Activated B cell treated with CpG ODN at 0.5 μM for 24 hours (primary cell): ENCODE data around the gene BRINP1. TPM values are rescaled to one million over a fixed set of nuclear protein-coding genes. Genes with fewer than 3 reads are reported as not detected.

Source experiments
- ATAC-seq: fragments of 200-7000 bp; cut with Tn5 transposase; one replicate; pipeline ENCODE4 v1.10.0; 2021; ENCODE audit warnings: low read depth, mild to moderate bottlenecking, moderate library complexity
- CTCF ChIA-PET: fragments of 350-600 bp; sonication (Branson Sonifier 250); formaldehyde crosslinking; loops from one replicate; lab custom pipeline; 2021; ENCODE audit warnings: antibody characterized with exemption; lab: Charles Lee
- POLR2A ChIA-PET: fragments of 350-600 bp; sonication (Branson Sonifier 250); formaldehyde crosslinking; loops from one replicate; lab custom pipeline; 2021; ENCODE audit warnings: antibody characterized with exemption; lab: Charles Lee
- DNase-seq: peaks from one replicate; pipeline ENCODE4 v3.0.0; 2022
- H3K27ac Mint-ChIP-seq: one replicate; pipeline ENCODE4 v1.8.0; 2020; ENCODE audit warnings: mixed read lengths
- H3K27me3 Mint-ChIP-seq: one replicate; pipeline ENCODE4 v1.8.0; 2021; ENCODE audit warnings: mixed read lengths
- H3K36me3 Mint-ChIP-seq: one replicate; pipeline ENCODE4 v1.8.0; 2021; ENCODE audit warnings: low read depth, mixed read lengths
- H3K4me1 Mint-ChIP-seq: one replicate; pipeline ENCODE4 v1.8.0; 2021; ENCODE audit warnings: mixed read lengths
- H3K4me3 Mint-ChIP-seq: one replicate; pipeline ENCODE4 v1.8.0; 2020; ENCODE audit warnings: mild to moderate bottlenecking, mixed read lengths
- H3K9me3 Mint-ChIP-seq: one replicate; pipeline ENCODE4 v1.8.0; 2020; ENCODE audit warnings: mixed read lengths
- CTCF ChIP-seq: fragments of 200-600 bp; IDR thresholded peaks from one replicate; pipeline ENCODE4 v1.8.0; 2022; ENCODE audit warnings: antibody characterized with exemption, mild to moderate bottlenecking
- intact Hi-C: fragments of 100-400 bp; cut with micrococcal nuclease; formaldehyde crosslinking; loops from one replicate; pipeline ENCODE4 v1.15.1; 2024
- total RNA-seq: library from RNA; stranded (reverse); gene quantifications from 2 replicates; pipeline ENCODE4 v1.2.3, GENCODE V29; 2022

BRINP1 gene
- total RNA-seq, 1 donor from 2014 or later: not detected

GRCh38 chr9:119366909-119367682, 2.1 kb downstream of the BRINP1 start:
- POLR2A ChIA-PET: no interaction called here
- Mint-ChIP-seq H3K36me3 (no peaks in the 10 kb centered on the region), H3K27me3 (peaks cover 39% of the 10 kb centered on the region)

GRCh38 chr9:119365291-119366027, 3.8 kb downstream of the BRINP1 start:
- intact Hi-C loops: no loop called here

More at GRCh38 chr9:119366909-119367682, 2.1 kb downstream of the BRINP1 start:
- Mint-ChIP-seq H3K9me3 (peaks cover 6% of the 10 kb centered on the region), H3K27ac (no peak overlapping the region), H3K4me1 (peaks cover 4% of the 10 kb centered on the region), H3K4me3 (no peak overlapping the region)
- CTCF ChIA-PET: no interaction called here
- intact Hi-C loops: no loop called here
- ATAC-seq (no peak), DNase-seq (no peak)
- TF ChIP-seq CTCF: no peak

GRCh38 chr9:119360237-119360636, 9.0 kb downstream of the BRINP1 start:
- Mint-ChIP-seq H3K4me3 (no peak overlapping the region), H3K9me3 (no peaks in the 10 kb centered on the region), H3K36me3 (no peaks in the 10 kb centered on the region), H3K4me1 (no peaks in the 10 kb centered on the region), H3K27ac (no peak overlapping the region), H3K27me3 (no peaks in the 10 kb centered on the region)
- TF ChIP-seq CTCF: no peak
- intact Hi-C loops: no loop called here
- ChIA-PET CTCF (no interaction called here), POLR2A (no interaction called here)
- no peak for ATAC-seq
- no peak for DNase-seq

More at GRCh38 chr9:119365291-119366027, 3.8 kb downstream of the BRINP1 start:
- DNase-seq (no peak), ATAC-seq (no peak)
- no peak overlapping the region for H3K4me3 Mint-ChIP-seq
- no peak overlapping the region for H3K27ac Mint-ChIP-seq
- ChIA-PET CTCF (no interaction called here), POLR2A (no interaction called here)
- no peaks in the 10 kb centered on the region for H3K36me3 Mint-ChIP-seq
- peaks cover 30% of the 10 kb centered on the region for H3K27me3 Mint-ChIP-seq
- no peak for TF ChIP-seq CTCF
- peaks cover under 1% of the 10 kb centered on the region for H3K9me3 Mint-ChIP-seq
- peaks cover 4% of the 10 kb centered on the region for H3K4me1 Mint-ChIP-seq

- TF ChIP-seq CTCF: no peak
- DNase-seq (no peak), ATAC-seq (no peak)
- intact Hi-C loops: no loop called here
- Mint-ChIP-seq H3K9me3 (no peaks in the 10 kb centered on the region), H3K4me3 (no peak overlapping the region), H3K4me1 (no peaks in the 10 kb centered on the region), H3K27me3 (no peaks in the 10 kb centered on the region), H3K36me3 (no peaks in the 10 kb centered on the region), H3K27ac (no peak overlapping the region)
- ChIA-PET CTCF (no interaction called here), POLR2A (no interaction called here)
Measured at GRCh38 chr9:119357336-119358096, 11.7 kb downstream of the BRINP1 start.
